ENCODE results near the gene ACO2.
A peak's percentile ranks its signal among the peaks of the same experiment; 100 is the strongest.

ACO2 gene

GRCh38 chr22:41487037-41487935 lies 18.4 kb downstream of the ACO2 start:
- DNase-seq (ENCODE audit: insufficient read length, low spot score) = no peak

DNA sequence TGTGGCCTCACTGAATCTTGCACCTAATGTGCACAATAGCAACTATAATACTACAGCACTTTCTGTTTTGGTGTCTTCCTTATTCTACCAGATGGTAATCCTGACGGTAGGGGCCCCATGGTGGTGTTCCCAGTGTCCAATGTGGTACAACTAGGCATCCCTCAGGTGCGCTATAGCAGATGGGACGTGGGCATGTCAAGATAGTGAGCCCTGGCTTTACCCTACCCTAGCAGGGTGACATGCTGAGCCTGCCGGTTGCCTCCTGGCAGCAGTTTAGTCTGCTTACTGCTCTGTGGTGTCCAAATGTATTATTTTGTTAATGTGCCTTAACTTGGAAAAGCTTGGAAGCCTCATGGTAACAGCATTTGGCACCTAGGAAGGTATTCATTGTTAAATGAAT lies 19.2 kb downstream of the ACO2 start:
- FAIRE-seq = no peak

More at GRCh38 chr22:41487037-41487935, 18.4 kb downstream of the ACO2 start:
- FAIRE-seq = no peak

GRCh38 chr22:41488596-41489385 lies 19.9 kb downstream of the ACO2 start:
- no peak for FAIRE-seq

More for the DNA sequence above, 19.2 kb downstream of the ACO2 start:
- no peak for DNase-seq (ENCODE audit: insufficient read length, low spot score)

GRCh38 chr22:41491374-41492100 lies 22.6 kb downstream of the ACO2 start:
- FAIRE-seq = no peak
- DNase-seq (ENCODE audit: insufficient read length, low spot score) = no peak

More at GRCh38 chr22:41488596-41489385, 19.9 kb downstream of the ACO2 start:
- DNase-seq (ENCODE audit: insufficient read length, low spot score) = no peak

GRCh38 chr22:41498303-41498835 lies 29.5 kb downstream of the ACO2 start:
- FAIRE-seq (no peak), DNase-seq (ENCODE audit: insufficient read length, low spot score) (no peak)

DNA sequence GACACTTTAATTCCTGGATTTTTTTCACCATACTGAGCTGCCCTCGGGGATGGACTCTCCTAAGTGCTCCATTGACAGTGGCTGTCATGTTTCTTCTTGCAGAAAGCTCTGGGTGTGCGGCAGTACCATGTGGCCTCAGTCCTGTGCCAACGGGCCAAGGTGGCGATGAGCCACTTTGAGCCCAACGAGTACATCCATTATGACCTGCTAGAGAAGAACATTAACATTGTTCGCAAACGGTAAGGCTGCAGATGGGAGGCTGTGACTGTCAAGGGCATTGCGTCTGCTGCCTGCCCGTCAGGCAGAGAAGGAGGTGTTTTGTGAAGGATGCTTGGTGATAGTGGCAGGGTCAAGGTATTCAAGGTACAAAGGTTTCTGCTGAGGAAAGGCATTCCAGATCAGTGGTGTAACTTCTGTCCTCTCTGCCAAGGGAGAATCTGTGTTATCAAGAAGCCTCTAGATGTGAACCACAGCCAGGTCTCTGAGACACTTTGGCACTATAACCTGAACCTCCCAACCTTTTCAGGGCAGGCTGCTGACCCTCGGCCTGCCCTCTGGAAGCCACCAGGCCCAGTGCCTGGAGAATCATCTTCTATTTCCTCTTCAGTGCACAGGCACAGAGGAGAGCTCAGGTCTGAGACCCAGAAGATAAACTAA lies 30.8 kb downstream of the ACO2 start:
- FAIRE-seq = no peak
- no peak for DNase-seq (ENCODE audit: insufficient read length, low spot score)

DNA sequence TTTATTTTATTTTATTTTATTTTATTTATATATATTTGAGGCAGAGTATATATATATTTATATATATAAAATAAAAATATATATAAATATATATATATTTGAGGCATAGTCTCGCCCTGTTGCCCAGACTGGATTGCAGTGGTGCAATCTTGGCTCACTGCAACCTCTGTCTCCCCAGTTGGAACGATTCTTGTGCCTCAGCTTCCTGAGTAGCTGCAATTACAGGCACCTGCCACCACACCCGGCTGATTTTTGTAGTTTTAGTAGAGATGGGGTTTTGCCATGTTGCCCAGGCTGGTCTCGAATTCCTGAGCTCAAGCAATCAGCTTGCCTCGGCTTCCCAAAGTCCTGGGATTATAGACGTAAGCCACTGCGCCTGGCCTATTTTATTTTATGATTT lies 31.4 kb downstream of the ACO2 start:
- FAIRE-seq (no peak), DNase-seq (ENCODE audit: insufficient read length, low spot score) (no peak)

DNA sequence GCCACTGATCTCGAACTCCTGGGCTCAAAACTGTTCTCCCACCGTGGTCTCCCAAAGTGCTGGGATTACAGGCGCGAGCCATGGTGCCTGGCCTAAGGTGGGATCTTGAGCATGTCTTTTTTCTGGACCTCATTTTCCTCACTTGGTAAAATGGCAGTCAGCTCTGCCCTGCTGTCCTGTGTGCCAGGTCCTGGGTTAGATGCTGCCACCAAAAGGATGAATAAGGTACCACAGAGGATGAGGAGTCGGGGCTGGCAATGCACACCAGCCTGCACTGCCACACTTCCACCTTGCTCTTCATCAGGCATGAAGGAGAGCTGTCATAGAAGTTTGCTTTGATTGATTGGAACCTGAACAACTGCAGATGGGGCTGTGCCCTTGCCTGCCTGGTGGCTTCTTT lies 32.3 kb downstream of the ACO2 start:
- DNase-seq (ENCODE audit: insufficient read length, low spot score) (peak; percentile 49), FAIRE-seq (peak; percentile 68)

DNA sequence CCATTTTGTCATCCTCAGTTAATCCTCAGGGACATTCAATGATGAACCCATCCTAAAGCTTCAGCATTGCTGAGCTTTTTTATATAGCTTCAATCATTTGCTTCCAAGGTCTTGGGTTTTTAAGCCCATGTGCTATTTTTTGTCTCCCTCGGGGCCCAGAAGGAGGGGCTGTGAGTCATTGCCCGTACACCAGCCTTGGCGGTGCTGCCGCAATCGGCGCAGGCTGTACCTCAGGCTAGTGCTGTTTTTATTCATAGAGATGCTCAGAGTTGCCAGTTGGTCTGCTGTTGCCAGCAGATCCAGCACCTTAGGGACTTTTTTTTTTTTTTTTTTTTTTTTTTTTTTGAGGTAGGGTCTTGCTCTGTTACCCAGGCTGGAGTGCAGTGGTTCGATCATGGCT lies 35.5 kb downstream of the ACO2 start:
- DNase-seq (ENCODE audit: insufficient read length, low spot score) (no peak), FAIRE-seq (no peak)

- DNase-seq (ENCODE audit: insufficient read length, low spot score) (no peak), FAIRE-seq (no peak)
These were observed 35.9 kb downstream of the ACO2 start for GRCh38 chr22:41504816-41505215.

- FAIRE-seq = no peak
- DNase-seq (ENCODE audit: insufficient read length, low spot score) = no peak
These were observed 36.7 kb downstream of the ACO2 start for GRCh38 chr22:41505511-41506220.

DNA sequence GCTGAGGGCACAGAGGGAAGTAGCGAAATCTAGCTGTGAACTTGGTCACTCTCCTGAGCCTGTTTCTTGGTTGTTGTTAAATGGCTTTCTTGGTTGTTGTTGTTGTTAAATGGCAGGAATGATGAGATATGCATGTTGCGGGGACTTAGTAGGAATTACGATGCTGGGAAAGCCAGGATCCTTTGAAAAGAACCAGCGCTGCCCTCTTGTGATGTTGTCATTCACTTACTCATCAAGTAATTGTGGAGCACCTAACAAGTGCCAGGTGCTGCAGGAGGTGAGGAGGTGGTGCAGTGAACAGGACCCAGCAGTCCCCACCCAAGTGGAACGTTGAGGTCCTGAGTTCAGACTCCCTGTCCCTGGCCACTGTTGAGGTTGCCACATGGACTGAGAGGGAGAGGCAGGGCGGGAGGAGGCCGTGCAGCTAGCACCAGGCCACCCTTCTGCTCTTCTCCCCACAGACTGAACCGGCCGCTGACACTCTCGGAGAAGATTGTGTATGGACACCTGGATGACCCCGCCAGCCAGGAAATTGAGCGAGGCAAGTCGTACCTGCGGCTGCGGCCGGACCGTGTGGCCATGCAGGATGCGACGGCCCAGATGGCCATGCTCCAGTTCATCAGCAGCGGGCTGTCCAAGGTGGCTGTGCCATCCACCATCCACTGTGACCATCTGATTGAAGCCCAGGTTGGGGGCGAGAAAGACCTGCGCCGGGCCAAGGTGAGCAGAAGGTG lies 38.6 kb downstream of the ACO2 start:
- no peak for DNase-seq (ENCODE audit: insufficient read length, low spot score)
- no peak for FAIRE-seq

DNA sequence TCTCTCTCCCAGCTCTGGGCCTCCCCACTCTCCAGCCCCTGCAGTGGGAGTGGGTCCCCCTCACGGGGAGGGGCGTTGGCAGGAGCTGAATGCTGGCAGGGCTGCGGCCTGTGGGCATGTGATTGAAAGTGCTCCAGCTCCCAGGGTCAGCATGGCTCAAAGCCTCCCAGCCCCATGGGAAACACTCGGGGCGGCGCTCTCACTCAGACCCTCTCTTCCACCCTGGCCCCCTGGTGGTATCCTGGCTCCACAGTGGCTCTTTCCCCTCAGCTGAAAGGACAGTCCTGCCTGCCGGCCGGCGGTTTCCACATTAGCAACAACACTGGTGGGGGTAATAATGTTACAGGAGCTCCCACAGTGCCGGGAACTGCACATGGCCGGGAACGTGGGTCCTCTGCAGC lies 39.9 kb downstream of the ACO2 start:
- no peak for FAIRE-seq

GRCh38 chr22:41511521-41511968 lies 42.6 kb downstream of the ACO2 start:
- FAIRE-seq (no peak), DNase-seq (ENCODE audit: insufficient read length, low spot score) (no peak)

More for the DNA sequence above, 39.9 kb downstream of the ACO2 start:
- no peak for DNase-seq (ENCODE audit: insufficient read length, low spot score)

DNA sequence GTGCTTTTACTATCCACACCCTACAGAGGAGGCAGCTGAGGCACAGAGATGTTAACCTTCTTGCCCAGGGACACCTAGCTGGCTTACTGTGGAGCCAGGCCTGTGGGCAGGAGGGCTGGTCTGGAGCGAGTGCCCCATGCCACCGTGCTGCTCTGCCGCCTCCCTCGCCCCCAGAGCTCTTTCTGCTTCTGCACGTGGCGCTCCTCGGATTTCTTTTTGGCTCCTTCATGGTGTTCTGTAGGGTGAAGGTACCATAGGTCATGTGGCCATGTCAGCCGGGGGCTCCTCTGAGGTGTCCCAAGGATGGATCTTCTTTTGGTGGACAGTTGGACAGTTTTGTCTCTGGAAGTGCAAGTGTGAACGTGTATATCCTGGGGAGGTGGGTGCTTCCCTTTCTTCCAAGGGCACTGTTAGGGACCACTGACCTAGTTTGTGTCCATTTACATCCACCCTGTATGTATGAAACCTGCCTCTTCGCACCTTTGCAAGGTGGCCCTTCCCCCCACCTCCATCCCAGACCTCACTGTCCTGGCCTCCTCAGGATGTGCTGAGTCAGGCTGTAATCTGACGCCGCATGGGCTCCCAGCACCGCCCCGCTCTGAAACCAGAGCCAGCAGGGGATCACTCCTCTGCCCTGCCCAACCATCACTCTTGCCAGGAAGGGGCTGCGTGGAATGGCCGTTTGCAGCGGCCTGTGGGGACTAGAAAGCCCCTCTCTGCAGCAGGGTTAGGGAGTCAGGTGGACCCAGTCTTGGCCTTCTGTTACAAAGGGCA lies 43.7 kb downstream of the ACO2 start:
- DNase-seq (ENCODE audit: insufficient read length, low spot score) (no peak), FAIRE-seq (no peak)

GRCh38 chr22:41513391-41513790 lies 44.5 kb downstream of the ACO2 start:
- FAIRE-seq (no peak), DNase-seq (ENCODE audit: insufficient read length, low spot score) (no peak)

DNA sequence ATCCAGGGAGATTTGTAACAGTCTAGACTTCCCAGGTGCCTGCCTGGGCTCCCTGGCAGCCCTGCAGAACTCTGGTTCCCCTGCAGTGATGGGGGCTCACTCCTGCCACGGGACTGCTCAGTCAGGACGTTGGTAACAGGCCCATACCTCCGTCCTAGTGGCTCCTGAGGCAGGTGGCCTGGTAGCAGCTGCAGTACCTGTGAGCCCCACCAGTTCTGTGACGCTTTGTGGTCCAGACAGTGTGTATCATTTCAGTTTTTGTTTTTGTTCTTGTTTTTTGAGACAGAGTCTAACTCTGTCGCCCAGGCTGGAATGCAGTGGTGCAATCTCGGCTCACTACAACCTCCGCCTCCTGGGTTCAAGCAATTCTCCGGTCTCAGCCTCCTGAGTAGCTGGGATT lies 47.5 kb downstream of the ACO2 start:
- FAIRE-seq (no peak), DNase-seq (ENCODE audit: insufficient read length, low spot score) (no peak)
